ENCODE results near the gene PLPP3. TPM values are rescaled to one million over a fixed set of nuclear protein-coding genes. Genes with fewer than 3 reads are reported as not detected.

PLPP3 gene
- total and polyA plus RNA-seq, 2 of the 8 experiments (the other 6 are each of a cell fraction or from before 2014, with no cell fraction given), result 33.2 to 42.0 TPM

GRCh38 chr1:56482486-56482885 lies 96.9 kb downstream of the PLPP3 start (continued):
- TF ChIP-seq CHD7 (IDR thresholded peaks at IDR 0.05; ENCODE audit: insufficient replicate concordance, low read length), result no peak
- TF ChIP-seq POLR2A (IDR thresholded peaks at IDR 0.05; ENCODE audit: control extremely low read depth in 1 of 2, low read depth in 2 of 2, low read length in 2 of 2), result no peak
- no peak for TF ChIP-seq SRF (IDR thresholded peaks at IDR 0.05; ENCODE audit: low read depth, low read length)
- no peak for TF ChIP-seq JUN (IDR thresholded peaks at IDR 0.05; ENCODE audit: low read depth, low read length)
- no peak for TF ChIP-seq CBX5 (IDR thresholded peaks at IDR 0.05; ENCODE audit: low read depth, low read length)
- no peak for TF ChIP-seq FOSL1 (IDR thresholded peaks at IDR 0.05; ENCODE audit: insufficient read depth, low read depth, low read length)

Measured in H1 (cell line).